ENCODE results near the gene GNG4. TPM values are rescaled to one million over a fixed set of nuclear protein-coding genes. Genes with fewer than 3 reads are reported as not detected.

The GNG4 gene
- total and polyA plus RNA-seq, 12 donors, result 0.04 to 0.15 (median 0.06) TPM; not detected in 9

- Histone ChIP-seq H3K4me1 (peaks cover 0 to 12% (median 0%) of the 10 kb centered on the region in 9 donors), H3K9me3 (peaks cover 0 to 4% (median 0%) of the 10 kb centered on the region in 11 donors), H3K27me3 (no peaks in the 10 kb centered on the region), H3K4me3 (no peak overlapping the region), H3K36me3 (no peaks in the 10 kb centered on the region), H3K27ac (no peak overlapping the region)
- intact Hi-C loops (cut with DNase I), result no loop called here
- no peak for ATAC-seq
- no peak for TF ChIP-seq CTCF (IDR thresholded peaks at IDR 0.05)
- no peak for DNase-seq
- WGBS, 2 donors, result 72 to 73% methylated on average over 7 of the region's 7 CpGs
Observed at GRCh38 chr1:235567812-235568503, 81.6 kb downstream of the GNG4 start.

- H3K4me1 ChIP-seq, result peaks cover 0 to 12% (median 0%) of the 10 kb centered on the region in 9 donors
- no peaks in the 10 kb centered on the region for H3K27me3 ChIP-seq
- DNase-seq (no peak), ATAC-seq (no peak)
- WGBS, 2 donors, result 66 to 68% methylated on average over 8 of the region's 8 CpGs
- intact Hi-C loops (cut with DNase I), result no loop called here
- no peak overlapping the region for H3K4me3 ChIP-seq
- no peaks in the 10 kb centered on the region for H3K36me3 ChIP-seq
- no peak for TF ChIP-seq CTCF (IDR thresholded peaks at IDR 0.05)
- H3K27ac ChIP-seq, result no peak overlapping the region
- peaks cover 0 to 13% (median 4%) of the 10 kb centered on the region in 11 donors for H3K9me3 ChIP-seq
Observed at GRCh38 chr1:235566084-235566483, 83.5 kb downstream of the GNG4 start.

- TF ChIP-seq CTCF (IDR thresholded peaks at IDR 0.05), result no peak
- Histone ChIP-seq H3K27ac (no peak overlapping the region), H3K4me3 (no peak overlapping the region), H3K9me3 (peaks cover 0 to 13% (median 4%) of the 10 kb centered on the region in 11 donors), H3K36me3 (no peaks in the 10 kb centered on the region), H3K27me3 (no peaks in the 10 kb centered on the region), H3K4me1 (peaks cover 0 to 12% (median 0%) of the 10 kb centered on the region in 9 donors)
- DNase-seq (no peak), ATAC-seq (no peak)
- intact Hi-C loops (cut with DNase I), result no loop called here
- 89 to 93% methylated on average over 1 of the region's 1 CpG for WGBS, 2 donors
Observed at GRCh38 chr1:235563513-235564061, 86.0 kb downstream of the GNG4 start.

DNA sequence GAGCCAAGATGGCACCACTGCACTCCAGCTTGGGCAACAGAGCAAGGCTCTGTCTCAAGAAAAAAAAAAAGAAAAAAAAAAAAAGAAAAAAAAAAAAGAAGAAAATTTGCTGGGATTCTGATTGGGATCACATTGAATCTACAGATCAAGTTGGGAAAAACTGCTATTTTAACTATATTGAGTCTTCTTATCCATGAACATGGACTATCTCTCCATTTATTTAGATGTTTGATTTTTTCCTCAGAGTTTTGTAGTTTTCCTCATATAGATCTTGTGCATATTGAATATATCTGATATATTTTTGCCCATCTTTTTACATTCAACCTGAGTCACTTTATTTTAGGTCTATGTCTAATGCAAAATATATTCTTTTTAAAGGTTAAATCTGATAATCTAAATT lies 87.0 kb downstream of the GNG4 start:
- Histone ChIP-seq H3K4me1 (peaks cover 0 to 4% (median 0%) of the 10 kb centered on the region in 9 donors), H3K36me3 (no peaks in the 10 kb centered on the region), H3K9me3 (peaks cover 0 to 13% (median 4%) of the 10 kb centered on the region in 11 donors), H3K4me3 (no peak overlapping the region), H3K27ac (no peak overlapping the region), H3K27me3 (no peaks in the 10 kb centered on the region)
- DNase-seq (no peak), ATAC-seq (no peak)
- TF ChIP-seq CTCF (IDR thresholded peaks at IDR 0.05), result no peak
- intact Hi-C loops (cut with DNase I), result no loop called here

All from heart right ventricle (tissue), 16 donors.